Stimulated activated CD8-positive, alpha-beta memory T cell treated with anti-CD3 and anti-CD28 coated beads, Interleukin-15, amount 100 ng/mL, for 4 hours (primary cell): ENCODE results near the gene ATRNL1.
"Not testable (repeated sequence)": the region's sequence is repeated elsewhere in the genome, so short reads cannot be mapped to it uniquely, and the experiment has no call there.

Experiments used
- DNase-seq, 2 donors: peaks; one replicate each; pipeline ENCODE4 v3.0.0-alpha.2; 2020; ENCODE audit warnings: low read depth in 2 of 2

ATRNL1 gene

DNA sequence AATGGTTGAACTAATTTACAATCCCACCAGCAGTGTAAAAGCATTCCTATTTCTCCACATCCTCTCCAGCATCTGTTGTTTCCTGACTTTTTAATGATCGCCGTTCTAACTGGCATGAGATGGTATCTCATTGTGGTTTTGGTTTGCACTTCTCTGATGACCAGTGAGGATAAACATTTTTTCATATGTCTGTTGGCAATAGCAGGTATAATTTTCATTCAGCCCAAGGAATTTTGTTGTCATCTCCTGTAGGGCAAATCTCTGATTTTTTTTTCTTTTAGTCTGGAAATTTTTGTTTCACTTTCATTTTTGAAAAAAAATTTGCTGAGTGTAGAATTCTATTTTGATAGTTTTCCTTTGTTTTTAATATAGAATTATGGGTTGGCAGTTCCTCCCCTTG is 114.1 kb downstream of the ATRNL1 start:
- DNase-seq: not testable (repeated sequence)

DNA sequence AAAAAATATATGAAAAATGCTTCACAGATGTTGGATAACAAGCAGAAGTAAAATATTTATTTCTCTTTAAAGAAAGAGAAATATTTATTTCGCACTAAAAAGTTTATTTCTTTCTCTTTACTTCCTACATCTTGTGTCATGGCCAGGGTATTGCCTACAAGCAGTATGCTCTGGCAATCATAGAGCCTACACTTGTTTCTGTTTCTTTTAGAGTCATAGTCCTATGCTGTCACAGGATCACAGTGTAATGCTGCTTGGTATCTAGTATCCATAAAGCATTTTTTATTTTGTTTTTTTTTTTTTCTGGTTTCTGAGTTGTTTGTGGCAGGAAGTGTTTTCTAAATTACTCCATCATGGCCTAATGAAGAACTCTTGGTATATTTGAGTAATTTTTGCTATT is 116.0 kb downstream of the ATRNL1 start:
- DNase-seq: no peak

DNA sequence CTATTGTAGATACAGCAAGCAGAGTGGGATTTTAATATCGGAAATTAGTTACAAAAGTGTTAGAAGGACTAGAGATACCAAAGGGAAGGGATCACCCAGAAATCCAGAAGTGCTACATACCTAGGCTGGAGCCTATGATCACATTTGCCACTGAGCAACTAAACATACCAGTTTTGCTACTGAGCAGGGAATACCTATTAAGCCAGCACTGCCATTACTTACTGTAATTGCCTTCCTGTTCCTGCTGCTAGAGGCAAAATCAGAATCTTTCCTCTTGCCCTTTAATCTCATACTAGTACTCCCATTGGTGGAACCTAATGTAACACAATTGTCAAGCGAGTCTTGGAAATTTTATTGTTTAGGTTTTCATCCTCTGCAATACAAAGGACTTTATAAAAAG is 121.7 kb downstream of the ATRNL1 start:
- no peak for DNase-seq

DNA sequence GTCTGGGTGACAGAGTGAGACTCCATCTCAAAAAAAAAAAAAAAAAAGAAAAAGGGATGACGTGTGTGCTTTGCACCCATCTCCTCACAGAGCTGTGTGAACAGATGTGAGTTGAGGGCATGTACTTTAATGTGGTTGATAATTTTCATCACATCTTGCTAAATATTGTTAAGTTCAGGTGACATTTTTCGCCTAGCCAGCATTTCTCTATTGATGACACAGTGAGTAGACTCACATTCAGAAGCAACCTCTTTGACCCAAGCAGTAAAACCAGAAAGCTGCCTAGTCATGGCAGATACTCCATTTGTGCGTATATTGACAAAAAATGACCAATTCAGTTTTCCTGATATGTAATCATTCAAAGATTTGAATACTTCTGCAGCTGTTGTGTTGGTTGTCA is 126.0 kb downstream of the ATRNL1 start:
- DNase-seq: no peak

DNA sequence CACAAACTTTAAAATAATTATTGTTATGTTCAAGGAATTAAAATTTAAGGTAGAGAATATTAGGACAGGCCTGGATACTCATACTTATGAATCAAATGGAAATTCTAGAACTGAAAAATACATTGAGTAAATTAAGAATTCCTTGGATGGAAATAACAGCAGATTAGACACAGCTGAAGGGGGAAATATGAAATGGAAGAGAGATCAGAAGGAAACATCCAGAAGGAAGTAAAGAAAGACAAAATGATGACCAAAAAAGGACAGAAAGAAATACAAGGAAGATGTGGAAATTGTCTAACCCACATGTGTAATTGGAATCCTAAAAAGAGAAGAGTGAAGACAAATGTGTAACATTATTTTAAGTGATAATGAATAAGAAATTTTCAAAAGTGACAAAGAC is 128.9 kb downstream of the ATRNL1 start:
- DNase-seq: no peak

DNA sequence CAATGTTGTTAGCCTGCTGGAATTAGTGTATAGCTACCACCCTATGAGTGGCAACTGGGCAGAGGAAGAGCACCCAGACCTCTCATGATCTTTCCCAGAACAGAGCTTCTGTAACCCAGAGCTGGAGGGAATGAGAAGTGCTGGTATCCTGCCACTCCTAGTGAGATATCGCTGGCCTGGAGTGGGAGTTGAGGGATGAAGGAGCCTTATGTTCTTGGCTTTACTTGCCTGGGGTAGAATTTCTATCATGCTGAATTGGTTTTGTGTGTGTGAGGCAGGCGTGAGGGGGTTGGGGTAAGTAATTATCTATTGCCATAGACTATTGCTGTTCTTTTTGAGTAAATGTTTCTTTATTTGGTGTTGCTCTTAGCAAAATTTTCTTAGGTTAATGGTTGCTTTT is 146.6 kb downstream of the ATRNL1 start:
- DNase-seq: no peak

DNA sequence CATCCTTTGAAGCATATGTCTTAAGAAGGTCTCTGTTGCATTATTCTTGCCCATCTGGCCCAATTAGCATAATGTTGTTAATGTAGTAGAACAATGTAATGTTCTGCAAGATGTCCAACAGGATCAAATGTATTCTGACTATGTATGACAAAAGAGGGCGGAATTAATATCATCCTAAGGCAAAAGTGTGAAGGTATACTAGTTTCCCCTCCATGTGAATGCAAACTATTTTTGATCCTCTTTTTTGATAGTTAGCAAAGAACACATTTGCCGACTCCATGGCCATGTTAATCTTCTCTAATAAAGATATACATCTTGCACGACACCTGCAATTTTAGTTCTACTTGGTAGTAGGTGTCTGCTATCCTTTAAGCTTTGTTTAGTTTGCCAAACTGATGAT is 157.6 kb downstream of the ATRNL1 start:
- no peak for DNase-seq

DNA sequence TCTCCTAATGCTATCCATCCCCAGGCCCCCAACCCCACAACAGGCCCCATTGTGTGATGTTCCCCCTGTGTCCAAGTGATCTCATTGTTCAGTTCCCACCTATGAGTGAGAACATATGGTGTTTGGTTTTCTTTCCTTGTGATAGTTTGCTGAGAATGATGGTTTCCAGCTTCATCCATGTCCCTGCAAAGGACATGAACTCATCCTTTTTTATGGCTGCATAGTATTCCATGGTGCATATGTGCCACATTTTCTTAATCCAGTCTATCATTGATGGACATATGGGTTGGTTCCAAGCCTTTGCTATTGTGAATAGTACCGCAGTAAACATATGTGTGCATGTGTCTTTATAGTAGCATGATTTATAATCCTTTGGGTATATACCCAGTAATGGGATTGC is 160.6 kb downstream of the ATRNL1 start:
- not testable (repeated sequence) for DNase-seq

DNA sequence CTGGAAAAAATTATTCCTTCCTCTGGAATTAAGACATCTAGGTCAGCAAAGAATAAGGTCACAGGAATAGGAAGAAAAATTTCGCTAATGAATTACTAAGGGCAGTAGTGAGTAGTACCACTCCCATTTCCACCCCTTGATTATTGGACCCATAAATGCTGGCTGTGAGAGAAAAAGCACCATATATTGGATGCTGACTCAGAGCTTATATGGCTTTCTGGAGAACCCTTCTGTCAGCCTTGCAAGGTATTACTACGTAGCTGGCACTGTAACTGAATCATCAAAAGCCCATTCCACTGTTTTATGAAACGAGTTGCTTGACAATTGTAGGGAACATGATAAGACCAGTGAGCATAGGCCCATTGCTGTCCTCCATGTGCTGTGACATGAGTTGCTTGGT is 179.3 kb downstream of the ATRNL1 start:
- DNase-seq: no peak

DNA sequence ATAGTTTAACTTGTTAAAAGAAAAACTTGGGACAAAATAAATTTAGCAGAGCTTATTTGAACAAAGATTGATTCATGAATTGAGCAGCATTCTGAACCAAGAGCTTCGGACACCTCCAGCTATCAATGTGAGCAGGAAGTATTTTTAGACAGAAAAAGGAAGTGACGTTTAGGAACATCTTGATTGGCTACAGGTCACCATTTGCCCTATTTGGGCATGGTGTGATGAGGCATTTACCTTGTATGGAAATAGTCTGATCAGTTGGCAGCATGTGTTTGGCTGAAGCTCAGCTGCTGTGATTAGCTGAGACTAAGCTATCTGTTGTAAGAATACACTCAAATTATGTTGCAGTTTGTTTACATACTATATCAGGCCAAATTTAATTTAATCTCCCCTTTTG is 185.1 kb downstream of the ATRNL1 start:
- no peak for DNase-seq

DNA sequence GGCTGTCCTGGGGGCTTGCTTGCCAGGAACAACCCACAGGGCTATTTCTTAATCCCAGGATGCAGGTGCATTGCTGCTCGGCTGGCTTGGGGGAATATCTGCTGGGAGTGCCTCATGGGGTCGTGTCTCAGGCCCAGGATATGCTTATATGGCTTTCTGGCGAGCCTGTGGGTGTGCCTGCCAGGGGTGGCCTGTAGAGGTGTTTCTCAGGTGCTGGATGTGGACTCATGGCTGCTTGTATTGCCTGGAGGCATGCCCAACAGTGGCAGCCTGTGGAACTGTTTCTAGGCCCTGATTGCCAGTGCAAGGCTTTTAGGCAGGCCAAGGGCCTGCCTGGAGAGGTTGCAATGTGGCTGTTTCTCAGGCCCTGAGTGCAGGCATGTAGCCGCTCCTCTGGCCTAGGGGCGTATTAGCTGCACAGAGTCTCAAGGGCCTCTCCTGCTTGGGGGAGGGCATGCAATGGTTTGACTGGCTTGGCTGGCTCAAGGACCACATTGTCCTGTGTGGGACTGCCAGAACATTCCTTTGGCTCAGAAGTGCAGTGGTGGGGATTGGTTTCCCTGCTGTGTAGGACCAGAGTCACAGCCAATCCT is 202.1 kb downstream of the ATRNL1 start:
- DNase-seq: no peak

DNA sequence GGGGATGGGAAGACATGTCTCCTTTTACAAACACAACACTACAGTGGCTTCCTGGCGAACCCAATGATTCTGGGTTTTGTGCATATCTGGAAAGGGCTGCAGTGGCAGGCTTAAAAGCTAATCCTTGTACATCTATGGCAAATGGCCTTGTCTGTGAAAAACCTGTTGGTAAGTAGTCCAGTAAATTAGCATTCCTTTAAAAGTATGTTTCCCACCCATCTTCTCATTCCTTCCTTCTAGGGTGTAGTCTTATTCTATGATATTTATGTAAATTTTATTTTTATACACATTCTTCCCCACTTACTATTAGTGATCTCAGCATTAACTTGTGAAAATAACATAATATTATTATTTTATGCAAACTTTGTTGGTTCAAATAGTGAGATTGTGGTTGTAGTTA is 206.9 kb downstream of the ATRNL1 start:
- DNase-seq: no peak

DNA sequence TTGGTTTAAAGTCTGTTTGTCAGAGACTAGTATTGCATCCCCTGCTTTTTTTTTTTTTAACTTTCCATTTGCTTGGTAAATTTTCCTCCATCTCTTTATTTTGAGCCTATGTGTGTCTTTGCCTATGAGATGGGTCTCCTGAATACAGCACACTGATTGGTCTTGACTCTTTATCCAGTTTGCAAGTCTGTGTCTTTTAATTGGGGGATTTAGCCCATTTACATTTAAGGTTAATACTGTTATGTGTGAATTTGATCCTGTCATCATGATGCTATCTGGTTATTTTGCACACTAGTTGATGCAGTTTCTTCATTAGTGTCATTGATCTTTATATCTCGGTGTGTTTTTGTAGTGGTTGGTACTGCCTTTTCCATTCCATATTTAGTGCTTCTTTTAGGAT is 226.5 kb downstream of the ATRNL1 start:
- DNase-seq: not testable (repeated sequence)

DNA sequence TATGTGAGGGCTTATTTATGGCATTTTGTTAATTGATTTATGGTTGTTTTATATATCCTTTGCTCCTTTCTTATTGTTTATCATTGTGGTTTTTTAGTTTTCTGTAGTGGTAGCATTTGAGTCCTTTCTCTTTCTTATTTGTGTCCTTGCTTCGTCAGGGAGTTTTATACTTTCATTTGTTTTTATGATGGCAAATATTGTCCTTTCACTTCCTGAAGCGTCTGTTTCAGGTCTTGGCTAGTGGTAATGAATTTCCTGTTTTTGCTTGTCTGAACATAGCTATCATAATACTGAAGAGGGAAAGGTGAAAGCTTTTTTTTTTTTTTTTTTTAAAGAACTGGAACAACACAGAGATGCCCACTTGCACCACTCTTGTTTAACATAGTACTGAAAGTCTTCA is 228.2 kb downstream of the ATRNL1 start:
- no peak for DNase-seq

DNA sequence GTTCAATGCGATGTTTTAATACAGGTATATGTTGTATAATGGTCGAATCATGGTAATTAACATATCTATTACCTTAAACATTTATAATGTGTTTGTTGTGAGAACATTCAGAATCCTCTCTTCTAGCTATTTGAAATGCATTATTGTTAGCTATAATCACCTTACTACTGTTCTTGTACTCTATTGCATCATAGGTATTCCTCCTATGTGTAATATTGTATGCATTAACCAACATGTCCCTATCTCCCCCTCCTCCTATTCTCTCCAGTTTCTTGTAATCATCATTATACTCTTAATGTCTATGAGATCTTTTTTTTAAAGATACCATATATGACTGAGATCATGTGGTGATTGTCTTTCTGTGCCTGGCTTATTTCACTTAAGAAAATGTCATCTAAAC is 235.2 kb downstream of the ATRNL1 start:
- no peak for DNase-seq

DNA sequence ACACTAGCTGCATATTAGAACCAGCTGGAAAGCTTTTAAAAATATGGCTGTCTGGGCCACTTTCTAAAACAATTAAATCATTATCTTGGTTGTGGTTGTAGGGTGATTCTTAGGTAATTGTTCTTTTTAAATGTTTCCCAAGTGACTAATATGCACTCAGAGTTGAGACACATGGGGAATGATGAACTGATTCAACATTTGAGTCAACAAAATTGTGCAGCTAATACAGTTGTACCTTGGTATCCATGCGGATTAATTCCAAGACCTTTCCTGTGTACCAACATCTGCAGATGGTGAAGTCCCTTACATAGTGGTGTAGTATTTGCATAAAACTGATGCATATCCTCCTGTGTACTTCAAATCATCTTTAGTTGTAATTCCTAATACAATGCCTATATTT is 242.2 kb downstream of the ATRNL1 start:
- no peak for DNase-seq

DNA sequence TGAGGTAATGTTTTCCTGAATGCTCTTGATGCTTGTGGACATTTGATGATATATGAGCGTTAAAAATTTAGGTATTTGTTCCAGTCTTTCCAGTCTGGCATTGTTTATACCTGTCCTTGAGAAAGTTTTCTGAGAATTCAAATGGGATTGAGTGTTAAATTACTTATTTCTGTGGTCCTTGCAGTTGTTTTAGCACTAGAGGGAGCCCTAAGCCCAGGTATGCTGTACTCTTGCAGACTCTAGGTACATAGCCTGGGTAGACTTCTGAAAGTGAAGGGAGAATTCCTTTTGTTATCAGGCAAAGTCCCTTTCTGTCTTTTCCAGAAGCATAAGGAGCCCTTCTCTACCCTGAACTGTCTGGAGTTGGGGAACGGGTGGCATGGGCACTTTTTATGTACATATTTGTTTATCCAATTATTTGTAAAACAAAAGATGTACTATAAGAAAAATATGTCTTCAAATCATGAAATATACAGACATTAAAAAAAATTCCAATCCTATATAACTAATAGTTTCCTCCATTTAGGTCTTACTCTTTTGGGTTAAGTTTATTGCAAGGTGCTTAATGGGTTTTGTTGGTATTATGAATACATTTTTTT is 262.1 kb downstream of the ATRNL1 start:
- DNase-seq: no peak

DNA sequence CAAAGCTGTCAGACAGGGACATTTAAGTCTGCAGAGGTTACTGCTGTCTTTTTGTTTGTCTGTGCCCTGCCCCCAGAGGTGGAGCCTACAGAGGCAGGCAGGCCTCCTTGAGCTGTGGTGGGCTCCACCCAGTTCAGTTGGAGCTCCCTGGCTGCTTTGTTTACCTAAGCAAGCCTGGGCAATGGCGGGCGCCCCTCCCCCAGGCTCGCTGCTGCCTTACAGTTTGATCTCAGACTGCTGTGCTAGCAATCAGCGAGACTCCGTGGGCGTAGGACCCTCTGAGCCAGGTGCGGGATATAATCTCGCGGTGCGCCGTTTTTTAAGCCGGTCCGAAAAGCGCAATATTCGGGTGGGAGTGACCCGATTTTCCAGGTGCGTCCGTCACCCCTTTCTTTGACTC is 274.8 kb downstream of the ATRNL1 start:
- not testable (repeated sequence) for DNase-seq

DNA sequence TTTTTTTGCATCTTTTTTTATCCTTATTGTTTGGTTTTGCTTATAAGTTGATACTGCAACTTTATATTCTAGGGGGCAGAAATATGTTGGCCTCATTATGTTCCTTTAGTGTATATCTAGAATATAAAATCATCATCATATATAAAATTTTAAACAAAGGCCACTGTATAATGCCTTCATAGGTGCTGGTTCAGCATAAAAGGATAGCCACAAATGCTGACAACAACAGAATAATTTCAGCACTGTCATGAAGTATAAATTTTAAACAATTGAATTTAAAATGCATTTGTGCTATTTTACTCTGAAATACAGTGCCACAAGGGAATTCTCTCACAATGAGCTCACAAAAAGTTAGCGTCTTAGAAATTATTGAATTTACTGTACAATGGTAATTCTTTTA is 285.9 kb downstream of the ATRNL1 start:
- DNase-seq: no peak

DNA sequence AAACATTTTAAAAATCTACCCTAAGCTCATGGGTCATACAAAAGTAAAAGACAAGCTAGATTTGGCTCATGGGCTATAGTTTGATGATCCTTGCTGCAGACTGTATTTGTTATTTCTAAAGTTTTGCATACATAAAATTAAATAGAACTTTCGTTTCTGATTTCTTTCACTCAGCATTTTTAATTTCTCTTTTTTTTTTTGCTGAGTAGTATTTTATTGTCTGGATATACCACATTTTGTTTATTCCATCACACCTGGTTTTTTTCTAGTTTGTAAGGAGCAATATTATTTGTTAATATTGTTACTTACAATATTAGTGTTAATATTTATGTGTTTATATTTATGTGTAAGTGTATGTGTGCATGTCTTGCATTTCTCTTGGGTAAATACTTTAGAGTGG is 291.5 kb downstream of the ATRNL1 start:
- no peak for DNase-seq

DNA sequence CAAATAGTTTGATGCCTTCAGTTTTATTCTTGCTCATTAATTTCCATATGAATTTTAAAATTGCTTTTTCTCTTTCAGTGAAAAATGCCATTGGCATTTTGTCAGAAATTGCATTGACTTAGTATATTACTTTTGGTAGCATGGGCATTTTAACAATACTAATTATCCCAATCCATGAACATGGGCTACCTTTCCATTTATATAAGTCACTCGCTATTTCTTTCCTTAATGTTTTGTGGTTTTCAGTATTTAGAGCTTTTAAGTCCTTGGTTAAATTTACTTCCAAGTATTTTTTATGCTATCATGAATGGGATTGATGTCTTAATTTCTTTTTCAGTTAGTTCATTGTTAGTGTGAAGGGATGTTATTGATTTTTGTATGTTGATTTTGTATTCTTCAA is 297.4 kb downstream of the ATRNL1 start:
- DNase-seq: no peak

DNA sequence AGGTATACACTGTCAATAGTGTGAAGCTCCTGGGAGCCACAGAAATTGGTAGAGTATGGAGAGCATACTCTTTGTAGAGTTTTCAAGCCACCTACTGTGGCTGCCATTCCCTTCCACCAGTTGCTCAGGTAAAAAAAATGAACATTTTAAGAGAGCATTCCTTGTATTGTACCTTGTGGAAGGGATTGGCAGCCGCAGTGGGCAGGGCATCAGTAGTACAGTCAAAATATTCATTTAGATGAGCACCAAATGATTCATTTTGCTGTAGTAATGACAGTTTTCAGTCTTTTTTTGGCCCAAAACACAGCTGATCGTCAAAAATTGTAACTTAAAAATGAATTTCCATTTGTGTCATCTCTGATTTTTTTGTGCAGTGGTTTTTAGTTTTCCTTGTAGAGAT is 304.9 kb downstream of the ATRNL1 start:
- DNase-seq: no peak

DNA sequence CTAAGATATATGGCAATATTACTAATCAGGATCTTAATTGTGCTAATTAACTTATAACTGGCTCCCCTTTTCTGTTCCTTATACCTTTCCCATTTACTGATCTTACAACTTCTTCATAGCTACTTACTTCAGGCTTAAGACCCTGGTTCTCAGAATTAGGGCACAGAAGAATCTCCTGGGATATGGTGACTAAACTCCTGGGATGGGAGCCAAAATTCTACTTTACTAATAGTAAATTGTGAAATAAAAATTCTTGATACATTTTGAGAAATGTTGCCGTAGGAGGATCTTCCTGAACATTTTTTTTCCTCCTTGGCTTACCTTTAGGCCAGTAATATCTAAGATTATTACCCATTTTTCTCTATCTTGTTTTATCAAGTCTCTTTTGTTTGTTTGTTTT is 309.5 kb downstream of the ATRNL1 start:
- DNase-seq: no peak

DNA sequence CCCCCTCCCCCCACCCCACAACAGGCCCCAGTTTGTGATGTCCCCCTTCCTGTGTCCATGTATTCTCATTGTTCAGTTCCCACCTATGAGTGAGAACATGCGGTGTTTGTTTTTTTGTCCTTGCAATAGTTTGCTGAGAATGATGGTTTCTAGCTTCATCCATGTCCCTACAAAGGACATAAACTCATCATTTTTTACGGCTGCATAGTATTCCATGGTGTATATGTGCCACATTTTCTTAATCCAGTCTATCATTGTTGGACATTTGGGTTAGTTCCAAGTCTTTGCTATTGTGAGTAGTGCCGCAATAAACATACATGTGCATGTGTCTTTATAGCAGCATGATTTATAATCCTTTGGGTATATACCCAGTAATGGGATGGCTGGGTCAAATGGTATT is 312.7 kb downstream of the ATRNL1 start:
- DNase-seq: not testable (repeated sequence)
